ENCODE results near the gene METTL9. TPM values are rescaled to one million over a fixed set of nuclear protein-coding genes. Genes with fewer than 3 reads are reported as not detected.
A peak's percentile ranks its signal among the peaks of the same experiment; 100 is the strongest.

METTL9 gene
- total RNA-seq, 1 experiment from 2014 or later: 41.4 TPM

GRCh38 chr16:21600031-21600773, 825 bp downstream of the METTL9 start:
- Histone ChIP-seq H3K4me3 (replicated peaks in 1 of 2; ENCODE audit: low read depth in 1 of 2, low read length in 2 of 2) (peak overlapping the region; percentile 70 to 72), H3K27ac (ENCODE audit: low read depth, low read length) (peak overlapping the region; percentile 82), H3K79me2 (ENCODE audit: insufficient read depth, low read length) (peaks cover 37% of the 10 kb centered on the region), H3K36me3 (ENCODE audit: control insufficient read depth in 1 of 2, insufficient read depth in 2 of 2, low read length in 2 of 2) (no peaks in the 10 kb centered on the region), H3K9ac (ENCODE audit: low read length) (peak overlapping the region; percentile 72), H3K27me3 (ENCODE audit: insufficient read depth, low read length) (no peaks in the 10 kb centered on the region), H2AFZ (ENCODE audit: low read depth, low read length, poor library complexity, severe bottlenecking) (no peak overlapping the region), H4K20me1 (ENCODE audit: insufficient read depth) (no peaks in the 10 kb centered on the region), H3K4me1 (ENCODE audit: control insufficient read depth in 1 of 2, insufficient read depth in 2 of 2, low read length in 2 of 2) (peaks cover 0 to 12% of the 10 kb centered on the region in 2 experiments; a peak in 2 of 4 replicates), H3K9me3 (ENCODE audit: control insufficient read depth in 1 of 2, insufficient read depth in 1 of 2, low read depth in 1 of 2, low read length in 2 of 2) (no peaks in the 10 kb centered on the region), H3K4me2 (ENCODE audit: low read length) (peak overlapping the region; percentile 86), H3K9me2 (ENCODE audit: insufficient read depth) (no peaks in the 10 kb centered on the region)
- POLR2A ChIA-PET: no interaction called here
- TF ChIP-seq FOSL1 (IDR thresholded peaks at IDR 0.05; ENCODE audit: low read depth): no peak
- TF ChIP-seq ZFX (IDR thresholded peaks at IDR 0.05): peak; percentile 52
- TF ChIP-seq SP1 (IDR thresholded peaks at IDR 0.05; ENCODE audit: low read depth): no peak
- CTCF ChIA-PET: no interaction called here
- DNase-seq (ENCODE audit: low read depth, low spot score) (no peak), ATAC-seq (peak; percentile 28)
- intact Hi-C loops (cut with micrococcal nuclease): no loop called here
- RAD21 ChIA-PET (ENCODE audit: low non-redundant PET in 1 of 2, low total read pairs in 2 of 2, uncharacterized antibody in 2 of 2, unreplicated experiment in 2 of 2): no interaction called here
- BruUV-seq (replicated peaks): no TSS peak

GRCh38 chr16:21602785-21603184, 3.4 kb downstream of the METTL9 start:
- H3K27me3 ChIP-seq (ENCODE audit: insufficient read depth, low read length): no peaks in the 10 kb centered on the region
- H3K4me1 ChIP-seq (ENCODE audit: control insufficient read depth in 1 of 2, insufficient read depth in 2 of 2, low read length in 2 of 2): peaks cover 0 to 17% of the 10 kb centered on the region in 2 experiments; a peak in 2 of 4 replicates
- H3K79me2 ChIP-seq (ENCODE audit: insufficient read depth, low read length): peaks cover 52% of the 10 kb centered on the region
- H4K20me1 ChIP-seq (ENCODE audit: insufficient read depth): no peaks in the 10 kb centered on the region
- no peaks in the 10 kb centered on the region for H3K9me2 ChIP-seq (ENCODE audit: insufficient read depth)
- H3K27ac ChIP-seq (ENCODE audit: low read depth, low read length): no peak overlapping the region
- ChIA-PET CTCF (no interaction called here), POLR2A (no interaction called here), RAD21 (ENCODE audit: low non-redundant PET in 1 of 2, low total read pairs in 2 of 2, uncharacterized antibody in 2 of 2, unreplicated experiment in 2 of 2) (no interaction called here)
- H3K4me3 ChIP-seq (replicated peaks in 1 of 2; ENCODE audit: low read depth in 1 of 2, low read length in 2 of 2): no peak overlapping the region
- no peak for ATAC-seq
- BruUV-seq (replicated peaks): no TSS peak
- no peaks in the 10 kb centered on the region for H3K36me3 ChIP-seq (ENCODE audit: control insufficient read depth in 1 of 2, insufficient read depth in 2 of 2, low read length in 2 of 2)
- no peak overlapping the region for H3K4me2 ChIP-seq (ENCODE audit: low read length)
- intact Hi-C loops (cut with micrococcal nuclease): no loop called here
- no peak overlapping the region for H3K9ac ChIP-seq (ENCODE audit: low read length)
- H3K9me3 ChIP-seq (ENCODE audit: control insufficient read depth in 1 of 2, insufficient read depth in 1 of 2, low read depth in 1 of 2, low read length in 2 of 2): no peaks in the 10 kb centered on the region
- TF ChIP-seq, protein P1, sequence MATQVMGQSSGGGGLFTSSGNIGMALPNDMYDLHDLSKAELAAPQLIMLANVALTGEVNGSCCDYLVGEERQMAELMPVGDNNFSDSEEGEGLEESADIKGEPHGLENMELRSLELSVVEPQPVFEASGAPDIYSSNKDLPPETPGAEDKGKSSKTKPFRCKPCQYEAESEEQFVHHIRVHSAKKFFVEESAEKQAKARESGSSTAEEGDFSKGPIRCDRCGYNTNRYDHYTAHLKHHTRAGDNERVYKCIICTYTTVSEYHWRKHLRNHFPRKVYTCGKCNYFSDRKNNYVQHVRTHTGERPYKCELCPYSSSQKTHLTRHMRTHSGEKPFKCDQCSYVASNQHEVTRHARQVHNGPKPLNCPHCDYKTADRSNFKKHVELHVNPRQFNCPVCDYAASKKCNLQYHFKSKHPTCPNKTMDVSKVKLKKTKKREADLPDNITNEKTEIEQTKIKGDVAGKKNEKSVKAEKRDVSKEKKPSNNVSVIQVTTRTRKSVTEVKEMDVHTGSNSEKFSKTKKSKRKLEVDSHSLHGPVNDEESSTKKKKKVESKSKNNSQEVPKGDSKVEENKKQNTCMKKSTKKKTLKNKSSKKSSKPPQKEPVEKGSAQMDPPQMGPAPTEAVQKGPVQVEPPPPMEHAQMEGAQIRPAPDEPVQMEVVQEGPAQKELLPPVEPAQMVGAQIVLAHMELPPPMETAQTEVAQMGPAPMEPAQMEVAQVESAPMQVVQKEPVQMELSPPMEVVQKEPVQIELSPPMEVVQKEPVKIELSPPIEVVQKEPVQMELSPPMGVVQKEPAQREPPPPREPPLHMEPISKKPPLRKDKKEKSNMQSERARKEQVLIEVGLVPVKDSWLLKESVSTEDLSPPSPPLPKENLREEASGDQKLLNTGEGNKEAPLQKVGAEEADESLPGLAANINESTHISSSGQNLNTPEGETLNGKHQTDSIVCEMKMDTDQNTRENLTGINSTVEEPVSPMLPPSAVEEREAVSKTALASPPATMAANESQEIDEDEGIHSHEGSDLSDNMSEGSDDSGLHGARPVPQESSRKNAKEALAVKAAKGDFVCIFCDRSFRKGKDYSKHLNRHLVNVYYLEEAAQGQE (IDR thresholded peaks at IDR 0.05; ENCODE audit: low read depth): no peak
- no peak for TF ChIP-seq CBX3 (IDR thresholded peaks at IDR 0.05; ENCODE audit: low read depth)
- TF ChIP-seq CTCF (IDR thresholded peaks at IDR 0.05 in 2 of 3, conservative IDR thresholded peaks at IDR 0.05 in 1 of 3; ENCODE audit: borderline replicate concordance in 1 of 3, insufficient read depth in 1 of 3, low read depth in 2 of 3, low read length in 2 of 3): no peak
- DNase-seq (ENCODE audit: low read depth, low spot score): no peak
- H2AFZ ChIP-seq (ENCODE audit: low read depth, low read length, poor library complexity, severe bottlenecking): no peak overlapping the region
